D341Med (cell line): Measurements from ENCODE around the gene GPBP1.
A peak's percentile ranks its signal among the peaks of the same experiment; 100 is the strongest.
"Not testable (repeated sequence)": the region's sequence is repeated elsewhere in the genome, so short reads cannot be mapped to it uniquely, and the experiment has no call there.

ENCODE experiments used
- DNase-seq: peaks from one replicate; pipeline ENCODE4 v3.0.0; 2012; ENCODE audit warnings: low spot score

GPBP1 gene

GRCh38 chr5:57285084-57285483, 111.2 kb downstream of the GPBP1 start:
- DNase-seq = not testable (repeated sequence)

- DNase-seq = no peak
These were observed 118.0 kb downstream of the GPBP1 start for GRCh38 chr5:57291894-57292293.

GRCh38 chr5:57292336-57292735, 118.5 kb downstream of the GPBP1 start:
- DNase-seq = no peak

GRCh38 chr5:57298295-57298984, 124.6 kb downstream of the GPBP1 start:
- DNase-seq = peak; percentile 62

- peak; percentile 48 for DNase-seq
These were observed 125.2 kb downstream of the GPBP1 start for GRCh38 chr5:57298985-57299491.

- no peak for DNase-seq
These were observed 126.1 kb downstream of the GPBP1 start for GRCh38 chr5:57299986-57300385.

- DNase-seq = no peak
These were observed 128.3 kb downstream of the GPBP1 start for GRCh38 chr5:57302164-57302563.

- DNase-seq = no peak
These were observed 128.8 kb downstream of the GPBP1 start for GRCh38 chr5:57302643-57303042.

GRCh38 chr5:57303985-57304384, 130.1 kb downstream of the GPBP1 start:
- no peak for DNase-seq

- DNase-seq = no peak
These were observed 131.1 kb downstream of the GPBP1 start for GRCh38 chr5:57304931-57305330.

- no peak for DNase-seq
These were observed 132.5 kb downstream of the GPBP1 start for GRCh38 chr5:57306359-57306758.

- DNase-seq = no peak
These were observed 133.7 kb downstream of the GPBP1 start for GRCh38 chr5:57307516-57307915.

- not testable (repeated sequence) for DNase-seq
These were observed 135.2 kb downstream of the GPBP1 start for GRCh38 chr5:57309022-57309421.

GRCh38 chr5:57311251-57311650, 137.4 kb downstream of the GPBP1 start:
- DNase-seq = no peak

GRCh38 chr5:57311921-57312735, 138.3 kb downstream of the GPBP1 start:
- DNase-seq = no peak

- no peak for DNase-seq
These were observed 139.9 kb downstream of the GPBP1 start for GRCh38 chr5:57313716-57314115.
